Small intestine (tissue), 7 donors: ENCODE results near the gene HOXA3. TPM values are rescaled to one million over a fixed set of nuclear protein-coding genes. Genes with fewer than 3 reads are reported as not detected.
A peak's percentile ranks its signal among the peaks of the same experiment; 100 is the strongest.

Source experiments
- DNase-seq, 2 donors: peaks; one replicate each; pipeline versions ENCODE4 v3.0.0 to v3.0.0-alpha.2; 2013
- FAIRE-seq: peaks from 2 replicates; lab custom pipeline; 2012; peaks lifted over from hg19 to GRCh38; lab: Jason Lieb, UNC
- H3K27ac ChIP-seq, 3 donors: one replicate each; pipeline ENCODE4 v1.5.1; 2013; ENCODE audit warnings: low read length in 2 of 3, mild to moderate bottlenecking in 2 of 3, control low read depth in 1 of 3, inconsistent platforms in 1 of 3, low read depth in 1 of 3, moderate library complexity in 1 of 3
- H3K27me3 ChIP-seq, 3 donors: one replicate each; pipeline ENCODE4 v1.6.1; 2013; ENCODE audit warnings: low read length in 3 of 3, inconsistent platforms in 1 of 3; ENCODE audit not compliant: control insufficient read depth in 3 of 3, insufficient read depth in 3 of 3
- H3K36me3 ChIP-seq, 3 donors: one replicate each; pipeline ENCODE4 v1.6.1; 2013; ENCODE audit warnings: low read length in 3 of 3, inconsistent platforms in 1 of 3, low read depth in 1 of 3, mild to moderate bottlenecking in 1 of 3, moderate library complexity in 1 of 3; ENCODE audit not compliant: control insufficient read depth in 3 of 3, insufficient read depth in 2 of 3
- H3K4me1 ChIP-seq, 3 donors: one replicate each; pipeline ENCODE4 v1.6.1; 2013; ENCODE audit warnings: low read length in 2 of 3, inconsistent platforms in 1 of 3, low read depth in 1 of 3, mild to moderate bottlenecking in 1 of 3, moderate library complexity in 1 of 3; ENCODE audit not compliant: control insufficient read depth in 3 of 3, insufficient read depth in 2 of 3
- H3K4me3 ChIP-seq, 3 donors: one replicate each; pipeline ENCODE4 v1.5.1; 2013; ENCODE audit warnings: low read length in 3 of 3, control low read depth in 1 of 3, inconsistent platforms in 1 of 3, low read depth in 1 of 3, mild to moderate bottlenecking in 1 of 3, moderate library complexity in 1 of 3
- H3K9me3 ChIP-seq, 2 donors: one replicate each; pipeline ENCODE4 v1.6.1; 2013; ENCODE audit warnings: low read depth in 1 of 2, low read length in 1 of 2; ENCODE audit not compliant: control insufficient read depth in 2 of 2, insufficient read depth in 1 of 2
- WGBS, 3 donors: extraction: QIAGEN DNeasy Blood & Tissue Kit; methylation state at CpG; one replicate each; pipeline ENCODE4 v1.1.7; 2013; 5-methylcytosine and 5-hydroxymethylcytosine counted together
- polyA plus RNA-seq, 4 donors: library from polyadenylated mRNA; stranded (reverse) in 3 of 4; unstranded in 1 of 4; fragments of 200-250 nt in 3 of 4; fragments of 120-200 nt in 1 of 4; gene quantifications; one replicate each; pipeline versions ENCODE4 v1.2.1 to v1.2.3, GENCODE V29; 2013
- donor health status: healthy with polysubstance abuse.
- donor health status: control.
- donor health status: control.
- donor health status: Bipolar disorder and iron deficiency.
- donor health status: healthy.

Gene HOXA3
- polyA plus RNA-seq, 4 donors, result 0.45 to 47.4 (median 1.9) TPM

DNA sequence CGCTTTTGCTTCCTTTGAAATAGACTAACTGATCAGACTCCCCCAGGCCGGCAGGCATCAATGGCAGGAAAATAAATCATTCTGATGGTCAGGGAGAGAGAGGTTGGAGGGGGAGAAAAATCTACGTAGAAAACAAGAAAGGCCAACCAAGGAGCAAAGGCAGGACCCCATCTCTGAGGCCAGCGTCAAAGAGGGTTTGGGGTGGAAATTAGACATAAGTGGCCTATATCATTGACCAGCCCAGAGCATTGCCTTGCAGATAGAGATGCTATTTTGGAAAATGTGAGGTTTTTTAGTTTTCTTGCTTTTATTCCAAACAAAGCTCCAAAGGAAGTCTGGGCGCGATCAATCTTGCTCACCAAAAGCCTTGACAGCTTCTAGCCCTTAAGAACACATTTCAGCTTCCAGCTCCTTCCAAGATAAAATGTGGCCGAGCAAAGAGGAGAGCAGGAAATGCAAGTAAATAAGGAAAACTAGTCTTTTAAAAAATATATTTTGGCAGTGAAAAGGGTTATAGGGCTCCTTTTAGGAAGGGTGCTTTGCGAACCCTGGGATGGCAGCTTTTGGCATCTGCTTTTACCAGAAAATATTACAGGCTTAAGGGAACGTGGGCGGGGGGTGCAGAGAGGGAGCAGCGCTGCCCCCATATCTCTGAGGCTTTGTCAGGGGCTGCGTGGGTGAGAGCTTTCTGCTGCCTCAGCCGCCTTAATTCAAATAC lies 47.9 kb downstream of the HOXA3 start:
- WGBS, 3 donors, result 55 to 78% (median 67%) methylated on average over 13 of the region's 13 CpGs
- no peak for FAIRE-seq
- peak in 1 of 2 donors; percentile 29 for DNase-seq
- peaks cover 0 to 25% (median 0%) of the 10 kb centered on the region in 3 donors for H3K36me3 ChIP-seq
- H3K27me3 ChIP-seq, result peaks cover 5 to 87% (median 11%) of the 10 kb centered on the region in 3 donors
- H3K9me3 ChIP-seq, result no peaks in the 10 kb centered on the region
- H3K4me1 ChIP-seq, result peaks cover 2 to 16% (median 3%) of the 10 kb centered on the region in 3 donors
- H3K4me3 ChIP-seq, result peak overlapping the region in 1 of 3 donors; percentile 29
- peak overlapping the region in 2 of 3 donors; percentile 73 to 87 for H3K27ac ChIP-seq

DNA sequence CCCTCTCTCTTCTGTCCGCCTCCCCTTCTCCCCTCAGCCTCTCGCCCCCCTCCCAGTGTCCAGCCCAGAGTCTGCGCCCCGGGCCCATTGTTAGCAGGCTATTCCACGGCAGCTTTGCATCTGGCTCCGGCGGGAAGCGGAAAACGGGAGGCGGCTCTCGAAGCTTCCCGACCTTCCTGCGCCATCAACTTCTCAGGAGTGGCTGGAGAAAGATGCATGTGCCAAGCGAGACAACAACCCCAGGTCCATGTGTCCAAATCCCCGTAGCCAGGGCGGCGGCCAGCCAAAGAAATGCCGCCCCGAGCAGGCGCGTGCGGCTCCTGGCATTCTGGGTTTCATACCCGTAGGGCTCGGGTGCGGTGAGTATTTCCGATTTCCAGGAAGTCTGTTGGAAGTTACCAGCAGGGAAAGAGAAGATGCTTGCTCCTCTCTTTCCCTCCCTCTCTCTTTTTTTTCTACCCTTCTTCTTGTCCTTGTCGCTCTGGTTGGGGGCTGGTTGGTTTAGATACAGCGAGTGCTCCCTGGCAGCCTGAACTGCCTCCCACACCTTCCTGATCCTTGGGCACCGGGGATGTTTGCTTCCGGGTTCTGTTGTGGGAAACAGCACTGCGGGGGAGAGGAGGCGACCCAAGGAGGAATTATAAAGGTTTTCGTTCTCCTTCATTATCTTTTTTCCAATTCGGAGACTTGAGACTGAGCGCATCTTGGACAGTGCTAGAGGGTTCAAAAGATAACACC lies 48.7 kb downstream of the HOXA3 start:
- H3K36me3 ChIP-seq, result peaks cover 0 to 24% (median 0%) of the 10 kb centered on the region in 3 donors
- 27 to 46% (median 30%) methylated on average over 35 of the region's 35 CpGs for WGBS, 3 donors
- FAIRE-seq (no peak), DNase-seq (peak in 1 of 2 donors; percentile 48)
- no peaks in the 10 kb centered on the region for H3K9me3 ChIP-seq
- H3K27me3 ChIP-seq, result peaks cover 5 to 85% (median 13%) of the 10 kb centered on the region in 3 donors
- H3K27ac ChIP-seq, result peak overlapping the region; percentile 34 to 87 (median 73)
- H3K4me3 ChIP-seq, result peak overlapping the region in 1 of 3 donors; percentile 29
- H3K4me1 ChIP-seq, result peaks cover 2 to 8% (median 2%) of the 10 kb centered on the region in 3 donors

DNA sequence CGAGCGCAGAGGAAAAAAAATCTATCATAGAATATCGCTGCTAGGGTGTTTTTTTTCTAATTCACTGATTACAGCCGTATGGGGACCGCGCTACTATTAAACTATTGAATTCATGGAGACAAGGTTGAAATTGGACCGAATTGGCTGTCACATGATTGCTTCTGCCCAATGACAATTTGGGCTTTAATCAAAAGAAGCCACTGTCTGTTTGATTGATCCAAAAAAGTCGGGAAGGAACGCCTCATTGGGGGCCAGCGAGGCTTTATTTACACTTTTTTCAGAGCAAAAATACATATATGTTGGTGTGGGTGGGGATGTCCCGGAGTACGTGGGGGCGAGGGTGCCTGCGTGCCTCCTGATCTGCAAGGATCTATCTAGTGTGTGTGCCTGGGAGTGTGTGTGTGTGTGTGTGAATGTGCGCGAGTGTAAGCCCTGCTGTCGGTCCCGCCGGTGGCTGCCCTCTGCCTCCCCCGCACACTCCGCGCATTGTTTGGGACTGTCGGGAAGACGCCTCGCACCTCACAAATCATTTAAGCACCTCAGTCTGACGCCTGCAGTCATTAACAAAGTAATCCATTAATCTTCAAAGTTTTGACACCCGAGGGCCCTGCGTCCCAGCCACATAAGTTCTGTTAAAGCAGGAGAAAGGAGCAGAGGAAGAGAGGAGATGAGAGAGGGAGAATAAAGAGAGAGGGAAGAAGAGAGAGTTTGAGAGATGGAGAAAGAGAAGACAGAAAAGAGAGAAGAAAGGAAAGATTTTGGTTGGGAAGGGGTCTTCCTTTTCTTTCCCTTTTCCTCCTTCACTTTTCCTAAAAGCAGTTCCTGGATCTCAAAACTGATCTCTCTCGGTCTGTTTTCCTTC lies 49.6 kb downstream of the HOXA3 start, which contains the start of gene HOXA2:
Gene HOXA2 (minus strand): TSS at position 103 of the 862 bp plus-strand sequence. CDS start 183 bp downstream, outside the sequence.
- peak in 1 of 2 donors; percentile 60 for DNase-seq
- H3K27me3 ChIP-seq, result peaks cover 5 to 87% (median 13%) of the 10 kb centered on the region in 3 donors
- WGBS, 3 donors, result 8 to 13% (median 9%) methylated on average over 29 of the region's 29 CpGs

DNA sequence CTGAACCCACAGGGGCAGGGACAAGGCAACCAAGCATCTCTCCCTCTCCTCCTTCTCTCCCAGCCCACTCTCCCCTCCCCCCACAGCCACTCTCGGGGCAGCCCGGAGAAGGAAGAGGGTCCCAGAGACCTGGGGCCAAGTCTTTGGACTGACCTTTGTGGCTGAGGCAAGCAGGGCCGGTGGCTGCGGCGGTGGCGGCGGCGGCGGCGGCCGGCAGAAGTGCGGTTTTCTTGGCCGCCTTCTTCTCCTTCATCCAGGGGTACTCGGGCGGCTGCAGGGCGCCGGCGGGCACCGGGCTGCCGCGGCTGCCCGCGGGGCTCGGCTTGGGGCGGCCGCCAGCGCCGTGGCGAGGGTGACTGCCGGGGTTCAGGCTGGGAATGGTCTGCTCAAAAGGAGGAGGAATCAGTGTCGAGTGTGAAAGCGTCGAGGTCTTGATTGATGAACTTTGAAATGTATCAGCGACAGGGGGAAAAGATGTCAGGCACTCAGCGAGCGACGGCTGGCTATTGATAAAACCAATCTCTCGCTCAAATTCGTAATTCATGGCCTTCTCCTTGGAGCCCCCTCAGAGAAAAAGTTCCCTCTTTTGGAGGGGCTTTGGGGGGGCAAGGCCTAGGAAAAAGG lies 50.3 kb downstream of the HOXA3 start:
- 5% methylated on average over 33 to 39 of the region's 39 CpGs for WGBS, 3 donors
- Histone ChIP-seq H3K4me3 (peak overlapping the region; percentile 10 to 45 (median 17)), H3K9me3 (no peaks in the 10 kb centered on the region), H3K4me1 (peaks cover 2 to 11% (median 2%) of the 10 kb centered on the region in 3 donors), H3K27ac (peak overlapping the region; percentile 59 to 87 (median 73)), H3K27me3 (peaks cover 5 to 87% (median 14%) of the 10 kb centered on the region in 3 donors), H3K36me3 (peaks cover 0 to 18% (median 0%) of the 10 kb centered on the region in 3 donors)
- DNase-seq, result peak in 1 of 2 donors; percentile 63
- FAIRE-seq, result no peak

More for the DNA sequence above, 49.6 kb downstream of the HOXA3 start, which contains the start of gene HOXA2:
- Histone ChIP-seq H3K4me3 (peak within 1 kb of the TSS; percentile 10 to 45 (median 17)), H3K36me3 (peaks cover 0 to 22% (median 0%) of the 10 kb centered on the region in 3 donors), H3K27ac (peak within 1 kb of the TSS; percentile 59 to 87 (median 73)), H3K4me1 (peaks cover 2 to 7% (median 2%) of the 10 kb centered on the region in 3 donors), H3K9me3 (no peaks in the 10 kb centered on the region)
- no peak for FAIRE-seq

DNA sequence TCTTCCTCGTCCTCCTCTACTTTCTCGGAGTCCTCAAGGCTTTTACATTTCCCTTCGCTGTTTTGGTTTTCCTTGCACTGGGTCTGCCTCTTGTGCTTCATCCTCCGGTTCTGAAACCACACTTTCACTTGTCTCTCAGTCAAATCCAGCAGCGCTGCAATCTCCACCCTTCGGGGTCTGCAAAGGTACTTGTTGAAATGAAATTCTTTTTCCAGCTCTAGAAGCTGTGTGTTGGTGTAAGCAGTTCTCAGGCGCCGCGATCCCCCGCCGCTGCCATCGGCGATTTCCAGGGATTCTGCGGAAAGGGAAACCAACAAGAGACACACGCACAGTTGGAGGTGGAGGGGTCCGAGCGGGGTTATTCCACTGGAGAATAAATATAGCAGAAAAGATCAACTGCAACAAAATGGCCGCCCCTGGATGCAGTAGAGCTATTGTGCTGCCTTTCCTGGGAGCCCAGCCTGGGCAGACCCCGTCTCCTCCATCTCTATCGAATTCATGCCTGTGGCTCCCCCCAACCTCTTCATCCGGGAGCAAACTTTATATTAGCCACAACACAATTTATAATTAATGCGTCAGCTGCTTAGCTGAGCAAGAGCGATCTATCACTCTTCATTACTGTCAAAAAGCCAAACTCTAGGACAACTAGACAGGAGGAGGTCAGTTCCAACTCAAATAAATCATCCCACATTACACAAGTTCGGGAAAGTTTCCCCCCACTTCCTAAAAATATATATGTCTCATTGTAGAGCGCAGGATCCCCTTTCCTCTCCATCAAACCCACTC lies 51.0 kb downstream of the HOXA3 start:
- H3K27me3 ChIP-seq, result peaks cover 5 to 89% (median 14%) of the 10 kb centered on the region in 3 donors
- H3K36me3 ChIP-seq, result peaks cover 0 to 17% (median 0%) of the 10 kb centered on the region in 3 donors
- H3K27ac ChIP-seq, result peak overlapping the region; percentile 59 to 87 (median 73)
- peaks cover 2 to 13% (median 2%) of the 10 kb centered on the region in 3 donors for H3K4me1 ChIP-seq
- 39 to 49% (median 48%) methylated on average over 25 of the region's 25 CpGs for WGBS, 3 donors
- peak in 1 of 2 donors; percentile 67 for DNase-seq
- H3K4me3 ChIP-seq, result peak overlapping the region in 2 of 3 donors; percentile 4 to 45
- H3K9me3 ChIP-seq, result no peaks in the 10 kb centered on the region
- FAIRE-seq, result no peak

DNA sequence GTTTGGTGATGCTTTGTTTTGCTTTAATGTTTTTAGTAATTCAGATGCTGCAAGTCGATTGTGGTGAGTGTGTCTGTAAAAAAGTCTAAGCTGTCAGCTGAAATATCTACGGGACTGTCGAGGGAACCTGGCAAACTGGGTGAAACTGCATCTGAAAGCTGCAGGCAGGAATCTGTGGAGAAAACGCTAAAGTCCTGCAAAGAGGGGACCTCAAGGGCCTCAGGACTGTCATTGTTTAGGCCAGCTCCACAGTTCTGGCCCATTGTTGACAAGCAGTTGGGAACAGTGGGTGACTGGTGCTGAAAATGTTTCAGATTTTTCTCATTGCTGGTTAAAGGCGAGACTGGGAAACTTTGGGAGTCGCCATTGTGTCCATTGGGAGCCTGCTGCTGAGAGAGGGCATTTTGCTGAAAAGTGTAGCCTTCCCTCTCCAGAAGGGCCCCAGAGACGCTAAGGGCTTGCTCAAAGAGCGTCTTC lies 51.7 kb downstream of the HOXA3 start:
- FAIRE-seq, result no peak
- peak overlapping the region in 1 of 3 donors; percentile 45 for H3K4me3 ChIP-seq

More for the DNA sequence above, 51.7 kb downstream of the HOXA3 start:
- WGBS, 3 donors, result 55 to 76% (median 73%) methylated on average over 8 of the region's 8 CpGs
- Histone ChIP-seq H3K9me3 (no peaks in the 10 kb centered on the region), H3K4me1 (peaks cover 2 to 13% (median 2%) of the 10 kb centered on the region in 3 donors), H3K27ac (peak overlapping the region; percentile 33 to 87 (median 73)), H3K36me3 (peaks cover 0 to 15% (median 0%) of the 10 kb centered on the region in 3 donors), H3K27me3 (peaks cover 5 to 90% (median 14%) of the 10 kb centered on the region in 3 donors)
- no peak for DNase-seq
